Amniotic epithelial cell (primary cell): ENCODE measurements around the gene WIZ.
"Not testable (repeated sequence)": the region's sequence is repeated elsewhere in the genome, so short reads cannot be mapped to it uniquely, and the experiment has no call there.

Source experiments
- DNase-seq: peaks from one replicate; pipeline ENCODE4 v3.0.0-alpha.2; 2010; ENCODE audit warnings: low read depth

Gene WIZ

DNA sequence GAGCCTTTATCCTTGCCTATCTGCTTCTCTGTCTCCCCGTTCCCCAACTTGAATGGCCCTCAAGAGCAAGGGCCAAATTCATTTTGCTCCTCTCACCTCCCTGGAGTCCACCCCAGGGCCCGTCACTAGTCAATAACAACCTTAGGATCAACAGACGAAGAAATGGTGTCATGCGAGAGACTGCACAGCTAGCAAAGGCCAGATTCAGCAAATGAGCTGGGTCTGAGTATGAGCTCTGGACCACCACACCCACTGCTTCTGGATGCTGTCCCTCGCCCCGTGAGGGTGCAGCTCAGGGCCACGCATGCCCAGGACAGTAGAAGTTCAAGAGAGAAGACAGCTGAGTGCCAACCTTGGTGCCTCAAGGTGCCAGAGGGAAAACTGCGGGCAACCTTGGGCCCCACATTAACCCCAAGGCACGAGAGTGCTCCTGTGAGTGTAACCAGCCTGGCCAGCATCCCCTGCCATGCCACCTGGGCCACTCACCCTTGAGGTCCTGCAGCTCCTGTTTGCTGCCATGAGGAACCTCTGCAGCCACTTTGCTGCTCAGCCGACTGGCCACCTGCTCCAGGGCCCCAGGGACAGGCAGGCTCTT, 19.1 kb downstream of the WIZ start:
- DNase-seq = no peak

DNA sequence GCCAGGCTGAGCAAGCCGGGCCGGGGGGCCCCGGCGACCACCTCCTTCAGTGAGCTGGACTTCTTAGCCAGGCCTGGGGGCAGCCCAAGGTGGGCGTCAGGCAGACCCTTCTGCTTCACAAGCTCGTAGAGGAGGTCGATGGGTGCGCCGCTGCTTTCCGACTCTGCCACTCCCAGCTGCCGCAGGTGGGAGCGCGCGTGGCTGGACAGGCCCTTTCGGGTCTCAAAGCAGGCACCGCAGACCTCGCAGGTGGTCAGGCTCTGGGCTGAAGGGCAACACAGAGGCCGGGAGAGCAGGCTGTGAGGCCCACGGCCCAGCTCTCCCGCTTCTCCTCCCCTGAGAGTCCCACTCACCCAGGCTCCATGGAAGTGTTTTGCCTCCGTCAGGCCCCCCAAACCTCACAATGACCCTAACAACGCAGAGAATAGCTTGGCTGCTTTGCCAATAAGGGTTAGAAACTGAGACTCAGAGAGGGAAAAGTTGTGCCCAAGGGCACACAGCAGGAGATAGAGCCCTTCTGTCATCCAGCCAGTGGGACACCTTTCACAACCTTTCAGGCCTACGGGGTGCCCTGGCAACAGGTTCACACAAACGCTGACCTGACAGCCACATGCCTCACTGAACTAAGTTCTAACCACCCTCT, 19.8 kb downstream of the WIZ start:
- no peak for DNase-seq

DNA sequence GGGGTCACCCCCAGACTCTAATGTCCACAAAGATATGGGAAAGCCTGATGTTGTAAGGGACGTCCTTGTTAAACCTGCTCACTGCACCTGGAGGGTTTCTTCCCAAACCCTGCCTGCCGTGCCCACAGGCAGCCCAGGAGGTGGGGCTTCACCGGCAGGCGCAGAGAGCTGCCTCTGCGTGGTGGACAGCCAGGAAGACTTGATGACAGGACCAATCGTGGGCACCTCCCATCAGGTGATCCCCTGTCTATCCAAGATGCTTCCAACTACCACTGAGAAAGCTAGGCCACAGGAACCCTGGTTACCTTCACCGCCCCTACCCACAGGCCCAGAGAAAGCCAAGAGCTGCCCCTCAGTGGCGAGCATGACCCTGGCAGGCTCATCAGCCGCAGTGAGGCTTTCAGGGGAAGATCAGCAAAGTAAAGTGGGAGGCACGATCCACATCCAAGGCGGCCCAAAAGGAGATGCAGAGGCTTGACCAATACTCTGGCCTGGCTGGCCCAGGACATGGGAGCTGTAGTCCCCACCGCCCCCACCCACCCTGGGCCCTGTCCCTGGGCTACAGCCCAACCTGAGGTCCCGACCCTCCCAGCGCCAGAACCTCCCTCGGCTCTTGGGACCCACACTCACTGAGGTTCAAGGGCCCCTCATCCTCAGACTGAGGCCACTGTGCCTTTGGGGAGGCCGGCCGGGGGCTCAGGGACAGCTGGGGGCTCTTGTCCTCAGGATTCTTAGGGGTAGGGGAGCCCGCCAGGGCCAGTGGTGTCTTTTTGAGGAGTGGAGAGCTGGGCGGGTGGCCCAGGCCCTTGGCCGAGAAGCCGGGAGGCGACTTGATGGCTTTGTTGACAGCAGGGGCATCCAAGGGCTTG, 20.6 kb downstream of the WIZ start:
- no peak for DNase-seq

DNA sequence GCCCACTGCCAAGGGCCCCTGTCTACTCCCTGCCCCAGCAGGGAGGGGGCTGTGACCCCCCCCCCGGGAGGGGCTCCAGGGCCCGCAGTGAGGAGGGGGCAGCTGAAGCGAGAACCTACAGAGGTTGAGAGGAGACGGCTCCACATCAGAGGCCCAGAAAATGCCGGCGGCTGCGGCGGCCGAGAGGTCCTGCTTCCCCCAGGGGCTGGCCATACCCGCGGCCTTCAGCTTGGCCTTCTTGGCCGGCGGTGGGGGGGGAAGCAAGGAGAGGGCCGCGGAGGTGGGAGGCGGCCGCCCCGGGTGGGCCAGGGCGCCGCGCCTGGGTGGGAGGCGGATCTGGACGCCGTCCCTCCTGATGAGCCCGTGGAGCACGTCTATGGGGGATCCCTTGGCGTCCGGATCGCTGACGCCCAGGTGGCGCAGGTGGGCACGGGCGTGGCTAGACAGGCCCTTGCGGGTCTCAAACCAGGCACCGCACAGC, 21.7 kb downstream of the WIZ start:
- DNase-seq = no peak

DNA sequence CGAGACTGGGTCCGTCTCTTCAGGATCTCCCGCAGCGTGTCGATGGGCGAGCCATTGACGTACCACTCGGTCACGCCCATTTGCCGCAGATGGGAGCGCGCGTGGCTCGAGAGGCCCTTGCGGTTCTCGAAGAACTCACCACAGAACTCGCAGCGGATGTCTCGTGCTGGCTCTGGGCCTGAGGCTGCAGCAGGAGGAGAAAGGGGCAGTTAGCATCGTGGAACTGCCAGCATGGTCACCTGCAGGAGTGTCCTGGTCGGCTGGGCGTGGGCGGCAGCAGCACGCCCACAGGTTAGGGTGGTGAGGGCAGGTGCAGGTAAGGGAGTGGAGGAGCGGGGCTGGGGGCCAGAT, 22.4 kb downstream of the WIZ start:
- DNase-seq = no peak

DNA sequence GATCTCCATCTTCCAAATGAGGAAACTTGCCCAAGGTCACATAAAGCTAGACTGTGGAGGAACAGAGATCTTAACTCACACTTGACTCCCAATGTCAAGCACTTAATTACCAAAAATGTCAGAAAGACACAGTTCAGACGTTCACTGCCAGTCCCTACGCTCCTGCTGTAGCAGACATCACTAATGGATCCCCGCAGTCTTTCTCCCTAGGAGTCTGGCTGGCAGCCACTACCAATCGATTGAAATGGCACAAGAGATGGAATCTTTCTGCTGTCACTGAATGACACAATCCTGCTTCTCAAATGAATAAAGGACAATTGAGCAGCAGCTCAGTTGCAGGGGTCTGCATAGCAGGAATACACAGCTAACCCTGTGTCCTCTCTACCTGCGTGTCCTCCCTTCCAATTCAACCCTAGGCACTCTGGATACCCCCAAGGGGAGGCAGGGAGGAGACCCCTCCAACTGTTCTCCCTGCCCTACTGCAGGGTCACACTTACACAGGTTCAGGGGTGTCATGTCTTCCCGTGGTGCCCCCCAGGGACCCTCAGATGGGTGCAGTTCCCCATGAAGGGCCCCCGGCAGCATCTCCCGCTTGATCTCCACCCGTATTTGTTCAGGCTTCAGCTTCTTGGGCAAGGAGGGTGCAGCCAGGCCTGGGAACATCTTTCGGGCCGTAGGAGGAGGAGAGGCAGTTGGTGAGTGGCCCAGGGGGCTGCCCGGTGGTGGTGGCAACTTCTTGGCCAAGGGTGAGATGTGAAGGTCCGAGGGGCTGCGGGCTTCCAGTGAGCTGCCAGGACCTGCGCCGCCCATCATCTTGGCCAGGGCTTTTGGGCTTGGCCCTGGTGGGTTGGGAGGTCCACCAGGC, 23.0 kb downstream of the WIZ start:
- DNase-seq = no peak

DNA sequence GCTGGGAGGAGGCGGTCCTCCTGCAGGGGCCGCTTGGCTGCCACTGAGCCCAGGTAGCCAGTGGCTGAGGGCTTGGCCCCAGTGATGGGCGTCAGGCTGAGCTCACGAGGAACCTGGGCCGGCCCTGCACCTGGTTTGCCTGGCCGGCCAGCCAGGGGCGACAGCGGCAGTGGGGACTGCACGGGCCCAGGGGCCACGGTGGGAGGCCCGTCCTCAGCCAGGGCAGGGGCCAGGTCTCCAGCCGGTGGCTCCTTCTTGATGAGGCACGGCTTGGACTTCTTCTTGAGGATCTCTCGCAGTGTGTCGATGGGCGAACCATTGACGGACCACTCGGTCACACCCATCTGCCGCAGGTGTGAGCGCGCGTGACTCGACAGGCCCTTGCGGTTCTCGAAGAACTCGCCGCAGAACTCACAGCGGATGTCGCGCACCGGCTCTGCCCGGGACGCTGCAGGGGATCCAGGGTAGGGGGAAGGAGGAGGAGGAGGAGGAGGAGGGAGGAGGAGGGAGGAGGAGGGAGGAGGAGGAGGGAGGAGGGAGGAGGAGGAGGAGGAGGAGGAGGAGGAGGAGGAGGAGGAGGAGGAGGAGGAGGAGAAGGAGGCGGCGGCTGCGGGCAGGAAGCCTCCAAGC, 24.3 kb downstream of the WIZ start:
- no peak for DNase-seq

DNA sequence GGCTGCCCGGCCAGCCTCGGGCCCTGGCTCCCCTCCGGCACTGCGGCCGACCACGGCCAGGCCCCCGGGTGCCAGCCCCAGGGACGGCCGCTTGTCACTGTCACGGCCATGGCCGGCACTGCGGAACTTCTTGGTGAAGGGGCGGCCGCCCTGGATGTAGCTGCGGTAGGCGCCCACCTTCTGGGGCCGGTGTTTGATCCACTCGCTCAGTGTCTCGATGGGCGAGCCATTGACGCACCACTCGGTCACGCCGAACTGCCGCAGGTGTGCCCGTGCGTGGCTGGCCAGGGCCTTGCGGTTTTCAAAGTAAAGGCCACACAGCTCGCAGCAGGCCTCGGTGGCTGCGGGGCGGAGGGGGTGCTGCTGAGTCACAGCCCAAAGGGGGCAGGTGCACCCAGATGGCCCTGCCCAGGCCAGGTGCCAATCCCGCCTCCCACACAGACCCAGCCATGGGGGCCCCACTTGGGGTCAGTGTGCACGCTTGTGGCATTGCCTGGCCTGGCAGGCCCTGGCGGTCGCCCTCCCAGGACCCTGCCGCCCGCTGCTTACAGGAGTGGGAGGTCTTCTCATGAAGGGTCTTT, 25.0 kb downstream of the WIZ start:
- no peak for DNase-seq

DNA sequence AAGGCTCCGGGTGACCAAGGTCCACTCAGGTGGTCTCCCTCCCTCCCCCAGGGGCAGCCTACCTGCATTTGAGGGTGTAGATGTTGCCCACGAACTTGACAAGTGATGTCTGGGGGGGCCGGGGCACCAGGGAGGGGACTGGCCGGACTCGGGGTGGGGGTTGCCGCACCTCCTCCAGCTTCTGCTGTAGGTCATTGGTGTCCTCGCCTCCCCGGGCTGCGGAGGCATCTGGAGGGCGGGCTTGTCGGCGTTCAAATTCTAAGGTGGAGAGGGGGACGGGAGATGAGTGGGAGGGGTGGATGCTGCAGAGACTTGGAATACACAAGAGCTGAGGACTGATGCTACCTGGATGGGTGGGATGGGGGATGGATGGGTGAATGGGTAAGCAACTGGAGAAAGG, 25.6 kb downstream of the WIZ start:
- no peak for DNase-seq

DNA sequence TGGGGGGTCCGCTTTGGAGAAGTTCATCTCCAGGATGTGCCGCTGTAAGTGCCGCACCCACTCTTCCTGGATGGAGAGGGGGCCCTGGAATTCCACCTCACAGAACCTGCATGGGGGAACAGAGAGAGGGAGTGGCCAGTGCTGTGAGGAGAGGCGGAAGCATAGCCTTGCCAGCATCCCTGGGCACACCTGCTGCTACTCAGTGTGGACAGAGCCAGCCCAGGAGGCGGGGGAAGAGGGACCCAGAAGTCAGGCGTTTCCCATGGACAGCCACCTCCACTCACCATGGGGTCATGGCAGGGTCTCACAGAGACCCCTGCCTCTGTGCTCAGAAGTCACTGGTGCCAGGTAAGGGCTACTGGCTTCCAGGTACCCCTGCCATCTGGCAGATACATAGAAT, 26.6 kb downstream of the WIZ start:
- DNase-seq = no peak

DNA sequence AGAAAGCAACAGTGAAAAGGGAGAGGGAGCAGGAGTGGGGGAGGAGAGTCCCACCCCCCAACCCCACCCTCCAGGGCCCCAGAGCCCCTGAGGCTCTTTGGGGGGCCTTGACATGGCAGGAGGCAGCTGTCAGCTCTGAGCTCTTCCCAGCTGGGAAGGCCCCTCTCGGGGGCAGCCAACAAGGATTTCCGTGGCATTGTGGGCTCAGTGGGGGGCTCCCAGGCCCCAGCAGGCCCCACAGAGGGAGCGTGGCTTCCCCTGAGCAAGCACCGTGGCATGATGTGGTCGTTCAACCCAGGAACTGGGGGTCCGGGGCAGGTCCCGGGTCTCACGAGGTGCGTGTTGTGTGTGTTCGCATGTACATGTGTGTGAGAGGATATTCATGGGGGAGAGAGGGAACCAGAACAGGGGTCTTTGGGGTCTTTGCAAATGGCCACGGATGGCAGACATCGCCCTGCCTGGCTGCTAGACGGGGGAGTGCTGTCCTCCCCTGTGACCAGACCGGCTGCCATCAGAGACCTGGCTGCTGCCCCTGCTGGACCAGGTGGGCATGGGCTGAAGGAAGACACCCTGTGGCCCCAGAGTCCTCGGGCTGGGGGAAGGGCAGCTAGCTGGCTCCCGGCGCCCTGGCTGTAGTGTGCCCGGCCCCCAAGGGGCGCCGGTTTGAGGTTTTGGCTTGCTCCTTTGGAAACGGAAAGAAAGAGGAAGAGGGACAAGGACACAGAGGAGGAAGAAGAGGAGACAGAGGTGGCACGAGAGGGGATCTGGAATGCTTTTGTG, 27.3 kb downstream of the WIZ start:
- no peak for DNase-seq

DNA sequence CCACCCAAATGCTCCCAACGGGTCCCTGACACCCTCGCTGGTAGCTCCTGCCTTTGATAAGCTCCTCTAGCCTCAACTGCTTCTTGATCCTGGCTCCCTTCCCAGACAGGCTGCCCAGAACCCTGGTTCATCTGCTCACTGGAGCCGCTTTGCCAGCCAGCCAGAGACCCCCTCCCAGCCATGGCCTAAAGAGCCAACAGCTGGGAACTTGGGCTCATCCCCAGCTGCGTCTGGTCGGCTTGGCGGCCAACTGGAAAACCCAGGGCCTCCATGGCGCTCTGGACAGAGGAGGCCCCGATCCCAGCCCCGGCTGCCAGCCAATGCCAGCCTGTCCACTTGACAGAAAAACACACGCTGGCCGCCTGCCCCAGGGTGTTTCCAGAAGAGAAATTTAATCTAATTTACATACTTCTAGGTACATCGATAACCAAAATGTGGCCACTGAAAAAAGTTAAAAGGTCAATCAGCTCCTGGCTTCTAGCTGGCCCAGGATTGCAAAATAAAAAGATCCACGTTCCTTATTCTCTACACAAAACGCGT, 28.0 kb downstream of the WIZ start:
- DNase-seq = no peak

DNA sequence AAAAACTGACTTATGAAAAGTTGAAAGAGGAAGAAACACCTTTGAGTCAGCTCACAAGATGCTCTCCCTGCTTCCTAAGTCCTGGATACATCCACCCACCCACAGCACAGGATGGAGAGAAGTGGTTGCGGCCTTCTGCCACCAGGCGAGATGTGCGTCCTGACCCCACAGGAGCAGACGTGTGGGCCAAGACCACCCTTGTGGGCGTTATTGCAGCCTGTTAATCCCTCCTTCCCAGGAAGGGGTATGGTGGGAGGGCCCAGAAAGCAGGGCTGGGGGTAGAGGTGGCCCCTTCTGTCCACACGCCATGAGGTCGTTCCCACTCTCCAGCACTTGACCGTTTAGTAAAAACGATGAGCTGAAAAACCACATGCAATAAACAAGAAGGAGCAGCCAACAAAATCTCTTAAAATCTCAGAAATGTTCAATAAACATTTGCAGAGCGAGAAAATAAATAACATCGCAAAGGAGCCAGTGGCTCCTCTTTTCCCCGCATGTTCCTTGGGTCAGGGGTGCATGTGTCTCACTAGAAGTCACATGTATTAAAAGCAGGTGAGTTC, 28.5 kb downstream of the WIZ start:
- DNase-seq = no peak

DNA sequence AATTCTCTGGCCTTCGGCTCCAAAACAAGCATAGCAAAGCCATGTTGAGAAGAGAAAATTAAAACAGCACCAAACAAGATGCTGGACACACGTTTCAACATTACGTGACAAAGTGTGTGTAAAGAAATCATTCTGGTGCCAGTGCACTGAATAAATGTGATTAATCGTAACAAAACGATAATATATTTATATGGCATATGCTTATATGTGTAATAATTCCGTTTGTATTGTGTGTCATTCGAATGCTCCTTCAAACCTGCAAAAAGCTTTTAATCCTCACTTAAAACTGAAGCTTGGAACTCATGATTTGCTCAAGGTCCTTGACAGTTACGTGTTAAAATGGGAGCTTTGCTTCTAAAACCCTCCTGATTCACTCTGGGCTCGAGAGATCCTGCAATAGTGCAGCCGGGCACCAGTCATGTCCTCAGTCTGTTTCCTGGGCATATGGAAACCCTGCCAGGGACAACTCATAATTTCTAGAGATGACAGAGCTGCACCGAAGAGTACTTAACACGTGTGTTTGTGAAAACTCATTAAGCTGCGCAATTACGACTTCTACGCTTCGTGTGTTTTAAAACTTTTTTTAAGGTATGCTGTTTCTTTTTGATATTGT, 30.2 kb downstream of the WIZ start:
- peak; percentile 24 for DNase-seq

DNA sequence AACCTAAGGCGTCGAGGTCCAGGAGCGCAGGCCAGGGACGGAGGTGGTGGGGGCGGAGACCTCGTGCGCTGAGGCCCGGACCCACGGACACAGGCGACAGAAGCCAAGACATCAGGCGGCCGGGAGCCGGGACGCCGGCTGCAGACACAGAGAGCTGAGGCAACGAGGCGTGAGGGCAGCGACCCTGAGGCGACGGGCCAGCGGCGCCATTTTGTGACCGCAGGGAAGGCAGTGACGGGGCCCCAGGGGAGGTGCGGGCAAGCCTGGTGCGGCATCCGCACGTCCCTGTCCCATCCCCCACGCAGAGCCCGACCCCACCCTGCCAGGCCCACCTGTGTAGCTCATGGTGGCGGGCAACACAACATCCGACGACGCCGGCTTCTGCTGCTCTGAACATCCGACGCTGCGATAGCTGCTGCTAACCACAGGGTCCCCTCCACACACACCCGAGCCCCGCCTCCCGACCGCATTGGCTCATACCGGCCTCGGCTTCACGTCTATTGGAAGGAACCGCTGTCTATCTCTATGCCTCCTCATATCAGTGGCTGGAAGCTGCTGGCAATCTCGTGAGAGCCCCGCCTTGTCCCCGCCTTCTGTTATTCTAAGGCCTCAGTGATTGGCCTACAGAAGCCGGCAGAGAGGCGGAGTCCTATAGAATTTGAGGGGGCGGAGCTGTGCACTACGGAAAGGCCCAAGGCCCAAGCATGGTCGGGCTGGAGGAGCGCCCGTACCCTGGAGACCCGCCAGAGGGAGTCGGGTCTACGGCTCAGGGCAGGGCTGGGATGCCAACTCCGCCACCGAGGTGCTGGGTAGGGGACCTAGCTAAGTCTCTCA, 31.0 kb downstream of the WIZ start, which contains the start of gene AKAP8L:
Gene AKAP8L, minus strand, starts transcription at position 410 of the 834 bp plus-strand sequence. Its CDS starts 65 bp downstream, at position 345.
- peak; percentile 100 for DNase-seq

DNA sequence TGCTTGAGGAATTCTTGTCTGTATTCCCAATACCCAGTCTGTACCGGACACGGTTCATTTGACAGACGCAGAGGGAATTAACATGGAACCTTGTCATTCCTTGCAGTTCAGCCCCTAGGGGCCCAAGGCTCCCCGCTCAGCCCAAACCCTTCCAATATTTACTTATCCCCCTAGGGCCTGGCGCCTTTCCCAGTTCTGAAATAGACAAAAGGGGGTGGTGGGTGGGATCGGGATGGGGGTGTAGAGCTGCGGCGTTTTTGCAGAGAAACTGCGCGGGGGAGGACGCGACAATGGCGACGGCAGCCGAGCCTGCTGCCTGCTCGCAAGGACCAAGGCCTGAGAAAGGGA, 31.6 kb downstream of the WIZ start:
- DNase-seq = no peak

DNA sequence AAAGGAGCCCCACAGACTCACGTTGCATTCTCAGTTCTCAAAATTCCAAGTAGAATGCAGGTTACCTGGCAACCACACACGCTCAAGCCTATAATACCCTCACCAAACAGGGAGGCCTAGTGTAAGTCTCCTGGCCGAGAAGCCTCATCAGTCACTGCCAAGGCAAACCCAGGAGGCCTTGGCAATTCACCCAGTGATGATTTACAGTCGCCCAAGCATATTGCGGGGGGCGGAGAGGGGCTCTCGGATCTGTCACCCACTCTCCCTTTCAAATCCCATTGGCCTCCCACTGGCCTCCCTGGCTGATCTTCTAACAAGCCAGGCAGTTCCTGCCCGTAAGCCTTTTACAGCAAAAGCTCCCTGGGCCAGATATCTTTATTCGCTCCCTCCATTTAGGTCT, 32.1 kb downstream of the WIZ start:
- peak; percentile 51 for DNase-seq

DNA sequence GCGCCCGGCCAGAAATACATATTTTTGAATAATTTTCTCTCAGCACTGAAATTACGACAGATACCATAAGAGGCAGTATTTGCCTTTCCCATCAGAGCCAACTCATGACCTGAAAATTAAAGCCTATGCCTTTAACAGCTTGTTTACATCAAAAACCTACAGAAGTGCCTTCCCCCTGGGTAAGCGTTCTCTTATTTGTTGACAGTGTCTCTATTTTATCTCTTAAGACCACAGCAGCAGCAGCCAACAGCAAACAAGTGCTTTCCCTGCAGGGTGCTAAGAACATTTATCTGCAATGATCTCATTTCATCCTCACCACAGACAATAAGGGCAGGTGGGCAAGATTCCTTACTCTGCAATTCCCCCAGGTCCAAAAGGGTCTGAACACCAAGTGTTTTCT, 36.9 kb downstream of the WIZ start:
- DNase-seq = peak; percentile 37

DNA sequence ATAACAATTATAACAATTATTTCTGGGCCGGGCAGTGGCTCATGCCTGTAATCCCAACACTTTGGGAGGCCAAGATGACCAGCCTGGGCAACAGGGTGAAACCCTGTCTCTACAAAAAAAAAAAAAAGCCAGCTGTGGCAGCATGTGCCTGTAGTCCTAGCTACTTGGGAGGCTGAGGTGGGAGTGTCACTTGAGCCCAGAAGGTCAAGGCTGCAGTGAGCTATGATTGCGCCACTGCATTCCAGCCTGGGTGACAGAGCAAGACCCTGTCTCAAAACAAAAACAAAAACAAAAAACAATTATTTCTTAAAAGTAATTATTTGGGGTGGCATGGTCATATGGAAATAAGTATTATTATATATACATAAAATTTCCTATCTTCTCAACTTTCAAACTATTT, 38.4 kb downstream of the WIZ start:
- not testable (repeated sequence) for DNase-seq
